Measurements from ENCODE around the gene ELP4.
"Not testable (repeated sequence)": the region's sequence is repeated elsewhere in the genome, so short reads cannot be mapped to it uniquely, and the experiment has no call there.

ELP4 gene

DNA sequence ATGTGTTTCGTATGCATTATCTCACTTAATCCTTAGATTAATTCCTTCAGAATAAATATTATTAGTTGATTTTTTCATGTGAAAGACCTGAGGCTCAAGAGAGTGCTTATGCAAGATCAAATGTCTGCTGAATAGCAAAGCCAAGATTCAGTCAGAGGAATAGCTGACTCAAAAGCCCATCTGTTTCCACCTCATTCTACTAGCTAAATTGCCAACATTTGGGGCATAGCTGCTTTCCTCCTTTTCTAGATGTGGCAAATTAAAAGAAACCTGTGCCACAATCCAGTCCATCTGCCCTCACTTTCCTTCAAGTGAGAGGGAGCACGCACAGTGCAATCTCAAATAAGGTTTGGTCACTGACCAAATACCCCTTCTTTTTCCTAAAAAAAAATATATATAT is 180.5 kb downstream of the ELP4 start:
- Histone ChIP-seq H3K4me2 (ENCODE audit: low read depth, low read length, poor library complexity, severe bottlenecking) (peak overlapping the region; percentile 35), H4K20me1 (ENCODE audit: insufficient read depth, low read length, poor library complexity, severe bottlenecking) (no peaks in the 10 kb centered on the region), H3K4me1 (ENCODE audit: insufficient read depth, low read length, poor library complexity, severe bottlenecking) (peaks cover 9% of the 10 kb centered on the region), H3K9ac (ENCODE audit: low read depth, low read length, poor library complexity, severe bottlenecking) (no peak overlapping the region), H3K4me3 (ENCODE audit: low read length, poor library complexity, severe bottlenecking) (no peak overlapping the region), H2AFZ (ENCODE audit: low read length) (no peak overlapping the region), H3K79me2 (ENCODE audit: insufficient read depth, low read length) (no peaks in the 10 kb centered on the region), H3K9me2 (replicated peaks; ENCODE audit: low read depth, low read length) (no peaks in the 10 kb centered on the region), H3K9me3 (ENCODE audit: insufficient read depth, low read depth, low read length) (no peaks in the 10 kb centered on the region), H3K27me3 (ENCODE audit: insufficient read depth, low read length, poor library complexity, severe bottlenecking) (no peaks in the 10 kb centered on the region), H3F3A (ENCODE audit: low read depth) (no peaks in the 10 kb centered on the region), H3K36me3 (ENCODE audit: insufficient read depth, low read length) (no peaks in the 10 kb centered on the region)
- TF ChIP-seq EZH2phosphoT487 (IDR thresholded peaks at IDR 0.05; ENCODE audit: borderline replicate concordance): no peak
- TF ChIP-seq, protein P1, sequence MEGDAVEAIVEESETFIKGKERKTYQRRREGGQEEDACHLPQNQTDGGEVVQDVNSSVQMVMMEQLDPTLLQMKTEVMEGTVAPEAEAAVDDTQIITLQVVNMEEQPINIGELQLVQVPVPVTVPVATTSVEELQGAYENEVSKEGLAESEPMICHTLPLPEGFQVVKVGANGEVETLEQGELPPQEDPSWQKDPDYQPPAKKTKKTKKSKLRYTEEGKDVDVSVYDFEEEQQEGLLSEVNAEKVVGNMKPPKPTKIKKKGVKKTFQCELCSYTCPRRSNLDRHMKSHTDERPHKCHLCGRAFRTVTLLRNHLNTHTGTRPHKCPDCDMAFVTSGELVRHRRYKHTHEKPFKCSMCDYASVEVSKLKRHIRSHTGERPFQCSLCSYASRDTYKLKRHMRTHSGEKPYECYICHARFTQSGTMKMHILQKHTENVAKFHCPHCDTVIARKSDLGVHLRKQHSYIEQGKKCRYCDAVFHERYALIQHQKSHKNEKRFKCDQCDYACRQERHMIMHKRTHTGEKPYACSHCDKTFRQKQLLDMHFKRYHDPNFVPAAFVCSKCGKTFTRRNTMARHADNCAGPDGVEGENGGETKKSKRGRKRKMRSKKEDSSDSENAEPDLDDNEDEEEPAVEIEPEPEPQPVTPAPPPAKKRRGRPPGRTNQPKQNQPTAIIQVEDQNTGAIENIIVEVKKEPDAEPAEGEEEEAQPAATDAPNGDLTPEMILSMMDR (conservative IDR thresholded peaks at IDR 0.05; ENCODE audit: low read length): no peak

DNA sequence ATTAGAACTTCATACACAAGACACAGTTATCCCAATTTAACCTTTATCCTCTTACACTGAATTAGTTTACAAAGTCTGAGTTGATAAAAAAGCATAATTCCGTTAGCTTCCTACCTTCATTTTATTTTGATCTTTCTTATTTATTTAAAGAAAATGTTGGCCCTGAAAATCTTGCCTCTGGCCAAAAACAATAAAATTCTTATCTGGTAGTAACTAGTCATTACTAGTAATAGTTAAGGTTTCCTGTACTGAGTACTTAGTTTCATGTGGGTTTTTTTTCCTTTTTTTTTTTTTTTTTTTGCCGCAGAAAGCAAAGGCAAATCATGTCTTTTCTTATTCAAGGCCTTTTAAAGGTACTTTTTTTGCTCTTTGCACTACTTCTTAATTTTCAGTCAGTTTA is 180.9 kb downstream of the ELP4 start:
- Histone ChIP-seq H3F3A (ENCODE audit: low read depth) (no peaks in the 10 kb centered on the region), H3K4me1 (ENCODE audit: insufficient read depth, low read length, poor library complexity, severe bottlenecking) (peaks cover 9% of the 10 kb centered on the region), H3K36me3 (ENCODE audit: insufficient read depth, low read length) (no peaks in the 10 kb centered on the region), H3K9ac (ENCODE audit: low read depth, low read length, poor library complexity, severe bottlenecking) (no peak overlapping the region), H3K9me2 (replicated peaks; ENCODE audit: low read depth, low read length) (no peaks in the 10 kb centered on the region), H2AFZ (ENCODE audit: low read length) (no peak overlapping the region), H3K79me2 (ENCODE audit: insufficient read depth, low read length) (no peaks in the 10 kb centered on the region), H4K20me1 (ENCODE audit: insufficient read depth, low read length, poor library complexity, severe bottlenecking) (no peaks in the 10 kb centered on the region), H3K27me3 (ENCODE audit: insufficient read depth, low read length, poor library complexity, severe bottlenecking) (no peaks in the 10 kb centered on the region), H3K4me2 (ENCODE audit: low read depth, low read length, poor library complexity, severe bottlenecking) (no peak overlapping the region), H3K4me3 (ENCODE audit: low read length, poor library complexity, severe bottlenecking) (no peak overlapping the region), H3K9me3 (ENCODE audit: insufficient read depth, low read depth, low read length) (no peaks in the 10 kb centered on the region)
- TF ChIP-seq EZH2phosphoT487 (IDR thresholded peaks at IDR 0.05; ENCODE audit: borderline replicate concordance): no peak
- TF ChIP-seq, protein P1 (conservative IDR thresholded peaks at IDR 0.05; ENCODE audit: low read length): no peak

DNA sequence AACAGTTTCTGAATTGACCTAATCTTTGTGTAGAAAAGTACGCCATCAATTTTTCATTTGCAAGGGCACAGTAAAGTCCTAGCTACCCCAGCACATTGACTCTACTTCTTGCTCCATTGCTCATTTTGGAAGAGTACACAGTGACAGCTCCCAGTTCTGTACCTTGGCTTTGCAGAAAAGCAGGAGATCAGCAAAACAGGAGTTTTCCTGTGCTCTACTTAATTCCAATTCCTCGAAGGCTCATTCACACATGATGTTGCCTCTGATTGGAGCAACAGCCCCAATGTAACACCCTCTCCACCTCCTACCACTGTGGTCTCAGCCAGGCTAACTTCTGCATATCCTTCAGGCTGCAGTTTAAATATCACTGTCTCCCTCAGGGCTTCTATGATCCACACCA is 182.9 kb downstream of the ELP4 start:
- Histone ChIP-seq H3F3A (ENCODE audit: low read depth) (no peaks in the 10 kb centered on the region), H3K4me3 (ENCODE audit: low read length, poor library complexity, severe bottlenecking) (no peak overlapping the region), H3K79me2 (ENCODE audit: insufficient read depth, low read length) (no peaks in the 10 kb centered on the region), H3K4me1 (ENCODE audit: insufficient read depth, low read length, poor library complexity, severe bottlenecking) (peaks cover 9% of the 10 kb centered on the region), H3K9me2 (replicated peaks; ENCODE audit: low read depth, low read length) (no peaks in the 10 kb centered on the region), H2AFZ (ENCODE audit: low read length) (no peak overlapping the region), H3K9ac (ENCODE audit: low read depth, low read length, poor library complexity, severe bottlenecking) (no peak overlapping the region), H4K20me1 (ENCODE audit: insufficient read depth, low read length, poor library complexity, severe bottlenecking) (no peaks in the 10 kb centered on the region), H3K27me3 (ENCODE audit: insufficient read depth, low read length, poor library complexity, severe bottlenecking) (no peaks in the 10 kb centered on the region), H3K4me2 (ENCODE audit: low read depth, low read length, poor library complexity, severe bottlenecking) (no peak overlapping the region), H3K9me3 (ENCODE audit: insufficient read depth, low read depth, low read length) (no peaks in the 10 kb centered on the region), H3K36me3 (ENCODE audit: insufficient read depth, low read length) (no peaks in the 10 kb centered on the region)
- TF ChIP-seq EZH2phosphoT487 (IDR thresholded peaks at IDR 0.05; ENCODE audit: borderline replicate concordance): no peak
- TF ChIP-seq, protein P1 (conservative IDR thresholded peaks at IDR 0.05; ENCODE audit: low read length): no peak

DNA sequence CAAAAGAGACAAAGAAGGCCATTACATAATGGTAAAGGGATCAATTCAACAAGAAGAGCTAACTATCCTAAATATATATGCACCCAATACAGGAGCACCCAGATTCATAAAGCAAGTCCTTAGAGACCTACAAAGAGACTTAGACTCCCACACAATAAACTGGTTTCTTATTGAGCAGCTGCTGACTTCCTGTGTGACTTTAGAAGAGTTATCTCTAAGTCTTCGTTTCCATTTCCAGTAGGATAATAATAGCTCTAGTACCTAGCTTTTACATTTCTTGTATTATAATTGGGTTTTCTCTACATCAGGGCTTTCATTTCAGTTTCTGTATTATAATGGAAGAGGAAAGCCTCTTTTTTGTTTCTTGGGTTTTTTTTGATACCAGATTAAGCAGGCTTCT is 187.5 kb downstream of the ELP4 start:
- not testable (repeated sequence) for H4K20me1 ChIP-seq (ENCODE audit: insufficient read depth, low read length, poor library complexity, severe bottlenecking); H3K4me2 ChIP-seq (ENCODE audit: low read depth, low read length, poor library complexity, severe bottlenecking); H3K9me2 ChIP-seq (replicated peaks; ENCODE audit: low read depth, low read length); H3K79me2 ChIP-seq (ENCODE audit: insufficient read depth, low read length); H3K4me1 ChIP-seq (ENCODE audit: insufficient read depth, low read length, poor library complexity, severe bottlenecking); H3K9me3 ChIP-seq (ENCODE audit: insufficient read depth, low read depth, low read length); H3F3A ChIP-seq (ENCODE audit: low read depth); H3K36me3 ChIP-seq (ENCODE audit: insufficient read depth, low read length); H2AFZ ChIP-seq (ENCODE audit: low read length); H3K9ac ChIP-seq (ENCODE audit: low read depth, low read length, poor library complexity, severe bottlenecking); H3K27me3 ChIP-seq (ENCODE audit: insufficient read depth, low read length, poor library complexity, severe bottlenecking); H3K4me3 ChIP-seq (ENCODE audit: low read length, poor library complexity, severe bottlenecking)
